ENCODE data around the gene ERP44. TPM values are rescaled to one million over a fixed set of nuclear protein-coding genes. Genes with fewer than 3 reads are reported as not detected.
"Not testable (repeated sequence)": the region's sequence is repeated elsewhere in the genome, so short reads cannot be mapped to it uniquely, and the experiment has no call there.

The ERP44 gene
- total RNA-seq, 1 donor from 2014 or later, result 19.5 TPM

- intact Hi-C loops (cut with micrococcal nuclease), result no loop called here
These were observed 1.4 kb upstream of the ERP44 start for GRCh38 chr9:100100146-100100667.

GRCh38 chr9:100099722-100100042 is 882 bp upstream of the ERP44 start:
- intact Hi-C loops (cut with micrococcal nuclease), result loop anchor here (1.0 to 5.0 kb wide), 16 partner anchors 15 to 1842 kb away; partner anchors contain the start of genes ALG2, MRPL50, MSANTD3 and TBC1D2

GRCh38 chr9:100098046-100098886 is 534 bp downstream of the ERP44 start:
- intact Hi-C loops (cut with micrococcal nuclease), result loop anchor here (2.0 to 5.0 kb wide), 7 partner anchors 227 to 1841 kb away; partner anchors contain the start of genes MSANTD3 and TBC1D2

- intact Hi-C loops (cut with micrococcal nuclease), result loop anchor here (5.0 kb wide), 4 partner anchors 331 to 1839 kb away; partner anchors contain the start of genes MSANTD3 and TBC1D2
These were observed 2.4 kb downstream of the ERP44 start for GRCh38 chr9:100096378-100096916.

- intact Hi-C loops (cut with micrococcal nuclease), result not testable (repeated sequence)
These were observed 4.4 kb downstream of the ERP44 start for GRCh38 chr9:100094411-100094810.

GRCh38 chr9:100092066-100092465 is 6.7 kb downstream of the ERP44 start:
- intact Hi-C loops (cut with micrococcal nuclease), result no loop called here

GRCh38 chr9:100091650-100092049 is 7.2 kb downstream of the ERP44 start:
- intact Hi-C loops (cut with micrococcal nuclease), result no loop called here

GRCh38 chr9:100090880-100091279 is 7.9 kb downstream of the ERP44 start:
- intact Hi-C loops (cut with micrococcal nuclease), result no loop called here

- intact Hi-C loops (cut with micrococcal nuclease), result loop anchor here (5.0 kb wide), 1 partner anchor 36 kb away; no protein-coding TSS in a partner anchor
These were observed 10.6 kb downstream of the ERP44 start for GRCh38 chr9:100088202-100088601.

- intact Hi-C loops (cut with micrococcal nuclease), result loop anchor here (5.0 kb wide), 1 partner anchor 35 kb away; no protein-coding TSS in a partner anchor
These were observed 11.6 kb downstream of the ERP44 start for GRCh38 chr9:100087218-100087617.

GRCh38 chr9:100086097-100086635 is 12.6 kb downstream of the ERP44 start:
- intact Hi-C loops (cut with micrococcal nuclease), result loop anchor here (5.0 kb wide), 1 partner anchor 34 kb away; no protein-coding TSS in a partner anchor

GRCh38 chr9:100084734-100085133 is 14.1 kb downstream of the ERP44 start:
- intact Hi-C loops (cut with micrococcal nuclease), result loop anchor here (1.0 to 5.0 kb wide), 3 partner anchors 15 to 265 kb away; partner anchors contain the start of gene INVS

GRCh38 chr9:100084128-100084453 is 14.7 kb downstream of the ERP44 start:
- intact Hi-C loops (cut with micrococcal nuclease), result loop anchor here (1.0 kb wide), 2 partner anchors 15 to 265 kb away; partner anchors contain the start of gene INVS

GRCh38 chr9:100083448-100084127 is 15.2 kb downstream of the ERP44 start:
- intact Hi-C loops (cut with micrococcal nuclease), result loop anchor here (1.0 kb wide), 2 partner anchors 16 to 264 kb away; partner anchors contain the start of gene INVS

- intact Hi-C loops (cut with micrococcal nuclease), result no loop called here
These were observed 16.0 kb downstream of the ERP44 start for GRCh38 chr9:100082782-100083181.

- intact Hi-C loops (cut with micrococcal nuclease), result not testable (repeated sequence)
These were observed 22.5 kb downstream of the ERP44 start for GRCh38 chr9:100076256-100076655.

GRCh38 chr9:100074989-100075388 is 23.8 kb downstream of the ERP44 start:
- intact Hi-C loops (cut with micrococcal nuclease), result no loop called here

GRCh38 chr9:100074093-100074492 is 24.7 kb downstream of the ERP44 start:
- intact Hi-C loops (cut with micrococcal nuclease), result no loop called here

GRCh38 chr9:100072805-100073204 is 26.0 kb downstream of the ERP44 start:
- intact Hi-C loops (cut with micrococcal nuclease), result no loop called here

GRCh38 chr9:100071271-100071670 is 27.5 kb downstream of the ERP44 start:
- intact Hi-C loops (cut with micrococcal nuclease), result no loop called here
